NCI-H2081 (cell line): ENCODE measurements around the gene C1QL4.

ENCODE experiments used
- DNase-seq, 2 experiments: peaks; one replicate each; lab custom pipeline; 2025; lab: John Stamatoyannopoulos, UW

The C1QL4 gene

GRCh38 chr12:49347311-49348193 lies 10.6 kb upstream of the C1QL4 start:
- peak; percentile 68 to 78 for DNase-seq

GRCh38 chr12:49346659-49347310 lies 9.8 kb upstream of the C1QL4 start, which contains the start of gene DNAJC22:
TSS of gene DNAJC22 (plus strand) at chr12:49346888. CDS start at chr12:49348873, 1,985 bp downstream.
- peak; percentile 35 to 54 for DNase-seq

DNA sequence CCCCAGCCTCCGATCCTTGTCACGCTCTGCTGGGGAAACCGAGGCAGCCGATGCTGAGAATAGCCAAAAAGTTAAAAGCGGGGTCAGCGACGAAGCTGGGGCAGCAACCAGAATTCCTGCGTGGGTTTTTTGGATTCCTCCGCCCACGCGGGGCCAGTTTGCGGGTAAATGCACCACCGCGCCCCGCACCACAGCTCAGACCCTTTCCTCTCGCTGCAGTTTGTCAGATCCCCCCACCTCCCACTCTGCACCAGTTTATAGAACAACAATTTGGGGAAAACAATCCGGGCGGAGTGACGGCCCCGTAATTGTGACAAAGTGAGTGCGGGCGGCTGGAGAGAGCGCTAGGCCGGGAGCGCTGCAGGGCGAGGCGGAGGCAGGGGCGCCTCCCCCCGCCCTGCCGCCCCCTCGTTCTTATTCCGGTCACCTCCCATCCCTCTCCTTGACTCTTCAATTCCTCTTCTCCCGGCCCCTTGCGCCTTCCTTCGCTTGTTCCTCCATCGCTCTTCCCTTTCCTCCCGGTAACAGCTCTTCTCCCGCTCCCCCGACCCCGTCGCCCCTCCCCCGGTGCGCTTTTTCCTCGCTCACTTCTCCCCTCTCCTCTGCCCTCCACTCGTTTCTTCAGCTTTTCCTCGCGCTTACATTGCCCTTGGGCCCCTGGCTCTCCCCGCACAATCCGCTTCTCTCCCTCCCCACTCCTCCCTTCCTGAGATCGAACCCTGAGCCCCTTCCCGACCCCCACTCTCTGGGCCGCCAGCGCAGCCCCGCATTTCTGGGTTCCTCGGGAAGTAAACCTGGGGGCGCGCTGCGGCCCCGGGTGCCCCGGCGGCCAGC lies 9.1 kb upstream of the C1QL4 start:
- no peak for DNase-seq

GRCh38 chr12:49345051-49345824 lies 8.2 kb upstream of the C1QL4 start:
- DNase-seq, result peak; percentile 22 to 49

- no peak for DNase-seq
Measured at GRCh38 chr12:49344486-49345050, 7.6 kb upstream of the C1QL4 start.

GRCh38 chr12:49342914-49343731 lies 6.1 kb upstream of the C1QL4 start:
- DNase-seq, result no peak

DNA sequence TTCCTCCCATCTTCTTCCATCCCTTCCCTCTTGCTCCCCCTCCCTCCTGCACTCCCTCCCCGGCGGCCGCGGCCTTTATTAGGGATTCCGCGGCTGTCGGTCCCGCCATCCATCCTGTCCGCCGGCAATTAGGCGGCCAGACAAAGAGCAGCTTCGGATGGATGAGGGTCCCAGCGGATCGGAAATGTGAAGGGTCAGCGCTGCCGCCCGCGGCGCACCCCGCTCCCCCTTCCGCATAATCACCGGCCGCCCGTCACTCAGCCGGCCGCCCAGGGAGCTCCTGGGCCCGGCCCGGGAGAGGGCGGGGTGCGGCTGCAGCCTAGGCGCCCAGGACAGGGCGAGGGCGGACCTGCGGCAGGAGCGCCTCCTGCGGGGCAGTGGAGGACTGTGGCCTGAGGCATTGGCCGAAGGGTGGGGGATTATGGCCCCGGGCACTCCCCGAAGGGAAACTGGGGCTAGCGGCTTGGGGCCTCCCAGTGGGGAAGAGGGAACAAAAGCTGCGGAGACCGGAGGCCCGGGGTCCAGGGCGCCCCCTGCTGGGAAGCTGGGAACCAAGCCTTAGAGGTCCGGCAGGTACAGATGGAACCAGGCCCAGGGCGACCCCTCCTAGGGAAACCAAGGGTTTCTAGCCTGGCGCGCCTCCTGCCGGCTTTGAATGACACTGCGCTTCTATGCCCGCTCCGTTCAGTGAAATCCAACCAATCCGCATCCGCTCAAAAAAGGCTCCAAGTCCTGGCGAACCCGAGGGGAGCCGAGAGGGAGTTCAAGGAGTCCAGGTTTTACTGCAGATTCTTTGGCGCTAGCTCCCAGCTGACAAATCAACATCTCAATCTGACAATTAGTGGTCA lies 5.3 kb upstream of the C1QL4 start:
- DNase-seq, result peak; percentile 73 to 75

DNA sequence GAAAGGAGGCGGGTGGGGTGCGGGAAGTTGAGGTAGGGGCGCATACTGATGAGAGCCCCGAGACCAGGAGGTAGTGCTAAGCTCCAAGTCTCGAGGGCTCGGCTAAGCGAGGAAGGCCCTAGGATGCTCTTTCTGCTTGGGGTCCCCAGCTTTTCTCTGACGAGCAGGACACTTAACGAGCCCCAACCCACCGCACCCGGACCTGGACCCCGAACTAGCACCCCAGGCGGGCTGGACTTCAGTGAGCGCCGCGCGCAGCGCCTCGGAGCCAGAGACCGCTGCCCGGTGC lies 4.7 kb upstream of the C1QL4 start:
- DNase-seq, result no peak

GRCh38 chr12:49340971-49341776 lies 4.2 kb upstream of the C1QL4 start:
- DNase-seq, result no peak

GRCh38 chr12:49340095-49340870 lies 3.3 kb upstream of the C1QL4 start:
- DNase-seq, result no peak

DNA sequence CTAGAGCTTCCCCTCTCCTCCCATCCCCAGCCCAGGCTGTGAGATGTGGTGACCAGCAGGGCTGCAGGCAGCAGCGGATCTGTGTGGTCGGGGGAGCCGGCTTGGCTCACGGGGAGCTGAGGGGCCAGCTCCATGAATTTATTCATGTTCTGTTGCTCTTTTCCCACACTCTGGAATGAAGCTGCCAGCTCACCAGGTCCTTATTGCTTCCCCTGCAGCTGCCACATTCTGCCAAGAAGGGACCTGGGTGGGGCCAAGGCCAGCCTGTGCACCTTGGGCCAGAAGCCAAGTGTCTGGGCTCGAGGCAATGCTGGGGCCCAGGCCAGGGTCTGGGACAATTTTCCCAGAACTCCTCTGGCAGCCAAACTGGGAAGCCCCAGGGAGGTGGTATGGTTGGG lies 2.5 kb upstream of the C1QL4 start:
- no peak for DNase-seq

- no peak for DNase-seq
Measured at GRCh38 chr12:49338830-49339463, 2.0 kb upstream of the C1QL4 start.

GRCh38 chr12:49335955-49336644 lies 888 bp downstream of the C1QL4 start:
- no peak for DNase-seq

- no peak for DNase-seq
Measured at GRCh38 chr12:49335118-49335954, 1.7 kb downstream of the C1QL4 start.

GRCh38 chr12:49334681-49335080 lies 2.3 kb downstream of the C1QL4 start:
- no peak for DNase-seq

- DNase-seq, result no peak
Measured at GRCh38 chr12:49334226-49334625, 2.8 kb downstream of the C1QL4 start.
